GM10266 (cell line): ENCODE measurements around the gene KCNAB1.
A peak's percentile ranks its signal among the peaks of the same experiment; 100 is the strongest.

Experiments
- DNase-seq: peaks from one replicate; pipeline ENCODE4 v3.0.0; 2012; ENCODE audit errors: extremely low spot score
- CTCF ChIP-seq: IDR thresholded peaks from 2 replicates; pipeline ENCODE4 v1.5.1; 2012; ENCODE audit warnings: mild to moderate bottlenecking, low read depth; ENCODE audit not compliant: control insufficient read depth, insufficient read depth; ENCODE audit errors: missing control alignments

KCNAB1 gene

GRCh38 chr3:156382458-156383346 is 262.3 kb downstream of the KCNAB1 start:
- peak; percentile 71 for TF ChIP-seq CTCF
- peak; percentile 45 for DNase-seq

- TF ChIP-seq CTCF: no peak
- no peak for DNase-seq
Observed at GRCh38 chr3:156383441-156384025, 263.2 kb downstream of the KCNAB1 start.

- no peak for DNase-seq
- TF ChIP-seq CTCF: no peak
Observed at GRCh38 chr3:156388497-156389448, 268.4 kb downstream of the KCNAB1 start.

GRCh38 chr3:156389449-156389950 is 269.1 kb downstream of the KCNAB1 start:
- no peak for DNase-seq
- TF ChIP-seq CTCF: no peak

- DNase-seq: no peak
- TF ChIP-seq CTCF: no peak
Observed at GRCh38 chr3:156390846-156391245, 270.5 kb downstream of the KCNAB1 start.

GRCh38 chr3:156395961-156396710 is 275.8 kb downstream of the KCNAB1 start:
- DNase-seq: no peak
- no peak for TF ChIP-seq CTCF
